ENCODE results near the gene TMEM50A.
"Not testable (repeated sequence)": the region's sequence is repeated elsewhere in the genome, so short reads cannot be mapped to it uniquely, and the experiment has no call there.

DNA sequence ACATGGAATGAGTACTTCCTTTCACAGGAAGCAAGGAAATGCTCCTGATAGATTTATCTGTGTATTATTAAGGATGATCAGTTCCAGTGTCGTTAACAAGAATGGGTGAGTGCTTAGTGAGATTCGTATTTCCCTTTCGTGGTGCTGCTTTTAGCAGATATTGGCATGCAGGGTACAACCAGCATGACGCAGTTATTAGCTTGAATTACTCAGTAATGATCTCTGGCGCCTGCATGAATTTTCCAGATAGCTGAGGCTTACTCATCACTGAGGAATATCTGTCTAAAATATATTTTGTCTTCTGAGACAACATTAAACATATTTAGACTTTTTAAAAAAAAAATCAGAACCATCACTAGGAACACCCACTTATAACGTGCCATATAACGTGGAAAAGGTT is 33.6 kb downstream of the TMEM50A start:
- TF ChIP-seq, protein P1, sequence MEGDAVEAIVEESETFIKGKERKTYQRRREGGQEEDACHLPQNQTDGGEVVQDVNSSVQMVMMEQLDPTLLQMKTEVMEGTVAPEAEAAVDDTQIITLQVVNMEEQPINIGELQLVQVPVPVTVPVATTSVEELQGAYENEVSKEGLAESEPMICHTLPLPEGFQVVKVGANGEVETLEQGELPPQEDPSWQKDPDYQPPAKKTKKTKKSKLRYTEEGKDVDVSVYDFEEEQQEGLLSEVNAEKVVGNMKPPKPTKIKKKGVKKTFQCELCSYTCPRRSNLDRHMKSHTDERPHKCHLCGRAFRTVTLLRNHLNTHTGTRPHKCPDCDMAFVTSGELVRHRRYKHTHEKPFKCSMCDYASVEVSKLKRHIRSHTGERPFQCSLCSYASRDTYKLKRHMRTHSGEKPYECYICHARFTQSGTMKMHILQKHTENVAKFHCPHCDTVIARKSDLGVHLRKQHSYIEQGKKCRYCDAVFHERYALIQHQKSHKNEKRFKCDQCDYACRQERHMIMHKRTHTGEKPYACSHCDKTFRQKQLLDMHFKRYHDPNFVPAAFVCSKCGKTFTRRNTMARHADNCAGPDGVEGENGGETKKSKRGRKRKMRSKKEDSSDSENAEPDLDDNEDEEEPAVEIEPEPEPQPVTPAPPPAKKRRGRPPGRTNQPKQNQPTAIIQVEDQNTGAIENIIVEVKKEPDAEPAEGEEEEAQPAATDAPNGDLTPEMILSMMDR (IDR thresholded peaks at IDR 0.05): not testable (repeated sequence)
- TF ChIP-seq POLR2A (IDR thresholded peaks at IDR 0.05): not testable (repeated sequence)

All from right lobe of liver (tissue), 4 donors.